IPS-11a (cell line): ENCODE results near the gene TRIM44.

Experiments used
- H3K4me3 ChIP-seq: one replicate; pipeline ENCODE4 v1.5.1; 2013; ENCODE audit warnings: low read depth, low read length, control low read depth

Gene TRIM44

DNA sequence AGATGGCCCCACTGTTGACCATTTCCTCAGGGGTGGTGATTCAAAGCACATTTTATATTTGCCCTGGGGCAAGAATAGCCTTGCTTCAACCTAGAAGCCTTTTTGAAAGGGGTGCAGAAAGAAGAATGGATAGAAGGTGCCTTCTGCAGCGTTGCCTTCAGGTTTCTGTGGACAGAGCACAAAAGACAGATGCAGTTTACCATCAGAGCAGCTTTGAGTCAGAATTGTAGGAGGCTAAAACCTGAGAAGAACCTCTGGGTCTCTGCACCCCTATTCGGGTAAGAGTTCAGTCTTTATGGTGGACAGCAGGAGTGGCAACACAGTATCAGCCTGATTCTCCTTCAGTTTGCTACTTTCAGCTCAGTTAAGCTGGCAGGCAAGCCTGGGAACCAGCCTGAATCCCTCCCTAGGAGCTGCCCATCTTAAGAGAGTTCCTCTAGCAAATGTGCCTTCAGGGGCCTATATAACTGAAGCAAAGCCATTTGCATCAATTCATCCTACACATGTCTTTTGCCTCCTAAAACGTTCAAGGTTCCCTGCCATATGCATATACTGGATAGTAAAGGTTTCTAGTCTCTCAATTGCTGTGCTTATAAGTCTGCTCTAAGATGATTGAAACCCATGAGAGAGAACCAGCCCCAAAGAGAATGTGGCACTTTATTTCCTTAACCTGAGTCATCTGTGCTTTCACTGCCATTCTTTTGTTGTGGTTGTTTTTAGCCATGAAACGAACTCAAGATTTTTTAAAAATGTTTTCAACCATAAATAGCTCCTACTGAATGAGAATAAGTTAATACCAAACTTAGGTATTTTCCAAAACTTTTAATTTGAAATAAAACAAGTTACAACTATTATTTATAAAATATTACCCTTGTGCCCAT, 123.0 kb downstream of the TRIM44 start:
- no peak overlapping the region for H3K4me3 ChIP-seq

DNA sequence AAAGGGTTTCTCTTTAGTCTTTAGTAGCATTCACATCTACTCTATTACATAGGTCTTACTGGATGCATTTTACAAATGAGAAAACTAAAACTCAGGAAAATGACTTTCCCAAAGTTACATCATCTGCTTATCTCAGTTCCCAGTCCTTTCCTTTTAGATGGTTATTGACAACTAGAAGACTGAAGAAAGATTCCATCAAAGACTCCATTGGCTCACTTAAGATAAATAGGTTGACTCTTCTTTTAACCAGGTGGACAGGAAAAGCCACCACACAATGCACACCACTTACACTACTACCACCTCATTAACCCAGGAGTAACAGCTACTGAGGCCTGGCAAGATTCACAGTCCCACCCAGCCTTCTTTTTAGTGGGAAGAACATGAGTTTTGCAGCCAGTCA, 123.6 kb downstream of the TRIM44 start:
- H3K4me3 ChIP-seq, result no peak overlapping the region

GRCh38 chr11:35787013-35787504, 124.5 kb downstream of the TRIM44 start:
- no peak overlapping the region for H3K4me3 ChIP-seq

DNA sequence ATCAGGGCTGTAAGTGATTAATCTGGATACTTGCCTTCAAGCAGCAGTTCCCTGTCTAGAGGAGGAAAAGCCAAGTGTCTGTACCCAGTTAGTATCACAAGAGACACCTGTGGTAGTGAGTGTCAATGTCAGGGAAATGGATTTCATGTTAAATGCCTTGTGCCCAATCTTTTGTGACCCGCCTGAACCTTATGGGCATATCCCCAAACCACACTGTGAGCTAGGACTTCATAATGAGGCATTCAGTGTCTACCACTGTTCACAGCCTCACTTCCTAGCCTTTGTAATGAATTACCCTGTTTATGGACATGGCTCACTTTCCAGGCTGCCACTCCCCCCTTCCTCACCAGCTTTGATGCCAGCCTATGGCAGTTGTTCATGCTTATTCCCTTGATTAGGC, 125.1 kb downstream of the TRIM44 start:
- no peak overlapping the region for H3K4me3 ChIP-seq

- no peak overlapping the region for H3K4me3 ChIP-seq
Observed at GRCh38 chr11:35791088-35791958, 128.7 kb downstream of the TRIM44 start.

GRCh38 chr11:35792148-35792845, 129.7 kb downstream of the TRIM44 start:
- H3K4me3 ChIP-seq, result no peak overlapping the region

GRCh38 chr11:35792846-35793192, 130.2 kb downstream of the TRIM44 start:
- H3K4me3 ChIP-seq, result no peak overlapping the region

GRCh38 chr11:35794333-35794732, 131.8 kb downstream of the TRIM44 start:
- H3K4me3 ChIP-seq, result no peak overlapping the region

- H3K4me3 ChIP-seq, result no peak overlapping the region
Observed at GRCh38 chr11:35794850-35795249, 132.3 kb downstream of the TRIM44 start.

DNA sequence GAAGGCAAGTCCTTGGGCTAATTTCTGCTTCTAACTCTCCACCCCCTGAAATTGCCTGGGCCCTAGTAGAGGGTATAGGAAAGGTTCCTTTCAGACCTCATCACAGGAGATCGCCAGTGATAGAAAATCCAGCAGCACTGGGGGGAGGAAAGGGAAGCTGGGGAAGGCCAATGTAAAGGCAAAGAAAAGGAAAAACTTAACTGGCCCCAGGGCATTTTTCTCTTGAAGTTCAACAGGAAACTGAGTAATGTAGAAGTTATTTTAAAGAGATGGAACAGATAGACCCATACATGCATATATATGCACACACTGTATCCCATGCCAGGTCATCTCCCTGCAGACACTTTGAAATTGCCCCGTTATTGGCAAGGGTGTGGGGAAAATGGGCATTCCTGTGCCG, 134.0 kb downstream of the TRIM44 start:
- H3K4me3 ChIP-seq, result no peak overlapping the region

DNA sequence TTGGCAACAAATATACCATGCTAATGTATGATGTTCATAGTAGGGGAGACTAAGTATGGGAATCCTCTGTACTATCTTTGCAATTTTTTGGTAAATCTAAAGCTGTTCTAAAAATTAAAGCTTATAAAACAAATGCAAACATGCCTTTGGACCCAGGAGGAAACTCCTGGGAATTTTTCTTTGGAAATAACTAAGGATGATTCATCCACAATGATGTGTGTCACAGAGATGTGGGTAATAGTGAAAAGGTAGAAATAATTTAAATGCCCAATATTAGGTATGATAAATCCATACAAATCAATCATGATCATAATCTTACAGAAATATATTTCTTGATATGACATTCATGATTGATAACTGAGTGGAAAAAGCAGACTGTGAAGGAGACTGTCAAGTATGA, 135.8 kb downstream of the TRIM44 start:
- H3K4me3 ChIP-seq, result no peak overlapping the region

- no peak overlapping the region for H3K4me3 ChIP-seq
Observed at GRCh38 chr11:35798983-35799382, 136.4 kb downstream of the TRIM44 start.

DNA sequence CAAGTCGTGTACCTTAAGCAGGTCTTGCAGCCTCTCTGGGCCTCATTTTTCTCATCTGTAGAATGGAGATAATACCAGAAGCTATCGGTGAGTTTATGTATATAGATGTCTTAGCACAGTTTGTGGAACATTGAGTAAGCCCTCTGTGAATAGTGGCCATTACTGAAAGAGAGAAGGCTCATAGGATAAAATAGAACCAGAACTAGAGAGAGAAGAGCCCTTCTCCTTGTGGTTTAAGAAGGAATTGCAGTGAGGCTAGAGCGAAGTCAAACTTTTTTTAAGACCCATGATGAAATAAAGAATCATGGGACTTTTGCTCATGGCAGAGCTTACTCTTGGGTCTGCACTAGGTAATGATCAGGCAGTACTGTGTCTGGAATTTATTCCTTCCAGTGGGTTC, 137.1 kb downstream of the TRIM44 start:
- no peak overlapping the region for H3K4me3 ChIP-seq

GRCh38 chr11:35800970-35801953, 138.7 kb downstream of the TRIM44 start:
- no peak overlapping the region for H3K4me3 ChIP-seq

GRCh38 chr11:35802221-35802620, 139.6 kb downstream of the TRIM44 start:
- no peak overlapping the region for H3K4me3 ChIP-seq

DNA sequence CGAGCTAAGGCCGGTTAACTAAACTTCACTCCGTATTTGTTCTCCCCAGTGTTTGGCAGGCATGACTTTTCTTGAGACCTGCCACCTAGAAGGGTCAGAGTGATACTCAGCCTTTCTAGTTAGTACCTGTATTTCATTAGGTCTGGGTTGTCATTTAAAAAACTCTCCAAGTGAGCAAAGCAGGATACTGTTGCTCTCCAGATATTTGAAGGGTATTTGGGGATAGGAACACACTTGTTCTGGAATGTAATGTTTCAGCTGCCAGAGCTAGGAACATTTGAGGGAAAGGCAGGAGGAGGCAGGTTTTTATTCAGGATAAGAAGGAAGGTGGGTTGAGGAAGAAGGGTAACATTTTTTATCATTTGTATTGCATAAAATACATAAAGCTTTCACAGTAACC, 140.1 kb downstream of the TRIM44 start:
- no peak overlapping the region for H3K4me3 ChIP-seq

DNA sequence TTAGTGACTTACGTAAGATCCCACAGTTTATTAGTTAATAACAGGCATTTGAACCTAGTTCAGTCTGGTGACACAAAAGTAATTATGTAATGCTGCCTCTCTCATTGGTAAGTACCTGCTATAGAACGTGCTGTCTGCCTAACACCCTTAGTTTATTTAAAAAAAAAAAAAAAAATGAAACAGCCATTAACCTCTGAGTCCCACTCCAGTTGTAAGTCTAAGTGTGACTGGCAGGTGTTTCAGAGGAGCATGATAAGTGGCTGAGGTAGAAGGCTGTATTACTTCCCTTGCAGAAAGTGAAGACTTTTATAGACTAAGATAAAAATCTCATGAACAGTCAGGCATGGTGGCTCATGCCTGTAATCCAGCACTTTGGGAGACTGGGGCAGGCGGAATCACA, 140.5 kb downstream of the TRIM44 start:
- no peak overlapping the region for H3K4me3 ChIP-seq

DNA sequence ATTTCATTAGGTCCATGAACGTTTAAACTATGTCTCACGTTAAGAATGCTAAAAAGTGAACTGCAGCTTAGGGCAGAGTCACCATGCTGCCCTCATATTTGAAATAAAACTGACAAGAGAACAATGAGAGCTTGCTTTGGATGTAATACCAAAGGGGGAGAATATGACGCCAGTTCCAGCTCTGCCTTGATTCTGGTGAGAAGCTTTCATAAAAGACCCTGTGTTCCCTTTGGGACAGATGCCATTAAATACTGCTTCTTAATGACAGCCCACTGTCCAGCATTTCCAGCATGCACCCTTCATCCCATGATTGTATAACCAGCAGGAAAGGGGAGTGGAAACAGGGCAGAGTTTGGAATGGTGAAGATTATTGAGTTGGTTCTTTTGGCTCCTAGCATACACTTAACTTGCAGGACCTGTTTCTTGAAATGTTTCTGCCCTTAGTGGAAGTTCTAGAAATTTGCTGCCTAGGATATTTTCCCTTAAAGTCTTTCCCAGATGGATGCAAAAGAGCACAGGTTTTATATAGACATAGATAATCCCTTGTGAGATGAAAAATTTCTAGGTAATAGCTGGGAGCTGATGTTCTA, 142.0 kb downstream of the TRIM44 start:
- no peak overlapping the region for H3K4me3 ChIP-seq

GRCh38 chr11:35809561-35809960, 147.0 kb downstream of the TRIM44 start:
- H3K4me3 ChIP-seq, result no peak overlapping the region
